HEK293 (cell line): ENCODE measurements around the gene HDAC2.

Source experiments
- CTCF ChIA-PET: fragments of 350-600 bp; formaldehyde crosslinking; extraction: SDS; loops from one replicate; lab custom pipeline; 2021; ENCODE audit warnings: antibody characterized with exemption; lab: Yijun Ruan, JAX
- POLR2A ChIA-PET: fragments of 300-600 bp; formaldehyde crosslinking; extraction: SDS; loops from one replicate; lab custom pipeline; 2020; ENCODE audit warnings: antibody characterized with exemption, inconsistent platforms; lab: Yijun Ruan, JAX
- H3K27ac ChIP-seq: fragments of 200-500 bp; sonication (Bioruptor generic); 2 replicates; pipeline ENCODE4 v1.5.1; 2014; ENCODE audit warnings: low read depth, low read length, control low read depth, inconsistent platforms; ENCODE audit errors: extremely low read depth
- H3K36me3 ChIP-seq, 2 experiments: fragments of 200-500 bp in 1 of 2; sonication (Bioruptor generic) in 1 of 2; 1 replicate in 1 of 2; 2 replicates in 1 of 2; pipeline ENCODE4 v1.5.1; 2014 to 2017; ENCODE audit warnings: inconsistent platforms in 2 of 2, low read length in 2 of 2; ENCODE audit not compliant: control insufficient read depth in 2 of 2, insufficient read depth in 1 of 2
- H3K4me1 ChIP-seq: fragments of 200-500 bp; sonication (Bioruptor generic); 2 replicates; pipeline ENCODE4 v1.5.1; 2014; ENCODE audit warnings: mild to moderate bottlenecking, low read length, inconsistent platforms; ENCODE audit not compliant: control insufficient read depth, insufficient read depth
- H3K4me3 ChIP-seq: 2 replicates; pipeline ENCODE4 v1.5.1; 2011; ENCODE audit warnings: low read depth, mild to moderate bottlenecking, control low read depth, low read length, moderate library complexity
- H3K9me3 ChIP-seq: fragments of 200-500 bp; sonication (Bioruptor generic); 2 replicates; pipeline ENCODE4 v1.5.1; 2014; ENCODE audit warnings: low read depth, low read length, inconsistent platforms; ENCODE audit not compliant: control insufficient read depth, insufficient read depth
- MEIS1 ChIP-seq: sonication (generic); formaldehyde crosslinking; IDR thresholded peaks from 2 replicates; pipeline ENCODE4 v1.8.1; 2022; ENCODE audit warnings: missing genetic modification reagents, mild to moderate bottlenecking, borderline replicate concordance
- SCRT1 ChIP-seq: fragments of 450-650 bp; formaldehyde crosslinking; IDR thresholded peaks from 2 replicates; pipeline ENCODE4 v1.5.1; 2016; ENCODE audit warnings: missing biosample characterization, missing genetic modification characterization, borderline replicate concordance
- SCRT2 ChIP-seq: fragments of 450-650 bp; formaldehyde crosslinking; IDR thresholded peaks from 2 replicates; pipeline ENCODE4 v1.5.1; 2016; ENCODE audit warnings: missing biosample characterization, missing genetic modification characterization
- SP7 ChIP-seq: fragments of 450-650 bp; formaldehyde crosslinking; IDR thresholded peaks from 2 replicates; pipeline ENCODE4 v1.5.1; 2016; ENCODE audit warnings: missing biosample characterization, missing genetic modification characterization
- ZBTB20 ChIP-seq: fragments of 450-650 bp; formaldehyde crosslinking; IDR thresholded peaks from 2 replicates; pipeline ENCODE4 v1.5.1; 2016; ENCODE audit warnings: missing biosample characterization, missing genetic modification characterization
- ZFP3 ChIP-seq: fragments of 450-650 bp; formaldehyde crosslinking; IDR thresholded peaks from 2 replicates; pipeline ENCODE4 v1.5.1; 2016; ENCODE audit warnings: low read depth, missing biosample characterization, missing genetic modification characterization
- ZNF658 ChIP-seq: fragments of 450-650 bp; formaldehyde crosslinking; IDR thresholded peaks from 2 replicates; pipeline ENCODE4; 2016; ENCODE audit warnings: missing biosample characterization, missing genetic modification characterization
- ZNF701 ChIP-seq: fragments of 450-650 bp; formaldehyde crosslinking; IDR thresholded peaks from 2 replicates; pipeline ENCODE4 v1.5.1; 2016; ENCODE audit warnings: missing biosample characterization, missing genetic modification characterization
- ZNF785 ChIP-seq: fragments of 450-650 bp; formaldehyde crosslinking; IDR thresholded peaks from 2 replicates; pipeline ENCODE4 v1.5.1; 2016; ENCODE audit warnings: missing biosample characterization, missing genetic modification characterization
- TF ChIP-seq, protein P1 (sequence below): fragments of 450-650 bp; formaldehyde crosslinking; IDR thresholded peaks from 2 replicates; pipeline ENCODE4 v1.5.1; 2016; ENCODE audit warnings: missing biosample characterization, missing genetic modification characterization, low read depth
- TF ChIP-seq, protein P2 (sequence below): fragments of 450-650 bp; formaldehyde crosslinking; IDR thresholded peaks from 2 replicates; pipeline ENCODE4 v1.5.1; 2017; ENCODE audit warnings: missing biosample characterization, missing genetic modification characterization
- TF ChIP-seq, protein P3 (sequence below): fragments of 450-650 bp; formaldehyde crosslinking; IDR thresholded peaks from 2 replicates; pipeline ENCODE4 v1.5.1; 2016; ENCODE audit warnings: missing biosample characterization, missing genetic modification characterization, borderline replicate concordance

HDAC2 gene

DNA sequence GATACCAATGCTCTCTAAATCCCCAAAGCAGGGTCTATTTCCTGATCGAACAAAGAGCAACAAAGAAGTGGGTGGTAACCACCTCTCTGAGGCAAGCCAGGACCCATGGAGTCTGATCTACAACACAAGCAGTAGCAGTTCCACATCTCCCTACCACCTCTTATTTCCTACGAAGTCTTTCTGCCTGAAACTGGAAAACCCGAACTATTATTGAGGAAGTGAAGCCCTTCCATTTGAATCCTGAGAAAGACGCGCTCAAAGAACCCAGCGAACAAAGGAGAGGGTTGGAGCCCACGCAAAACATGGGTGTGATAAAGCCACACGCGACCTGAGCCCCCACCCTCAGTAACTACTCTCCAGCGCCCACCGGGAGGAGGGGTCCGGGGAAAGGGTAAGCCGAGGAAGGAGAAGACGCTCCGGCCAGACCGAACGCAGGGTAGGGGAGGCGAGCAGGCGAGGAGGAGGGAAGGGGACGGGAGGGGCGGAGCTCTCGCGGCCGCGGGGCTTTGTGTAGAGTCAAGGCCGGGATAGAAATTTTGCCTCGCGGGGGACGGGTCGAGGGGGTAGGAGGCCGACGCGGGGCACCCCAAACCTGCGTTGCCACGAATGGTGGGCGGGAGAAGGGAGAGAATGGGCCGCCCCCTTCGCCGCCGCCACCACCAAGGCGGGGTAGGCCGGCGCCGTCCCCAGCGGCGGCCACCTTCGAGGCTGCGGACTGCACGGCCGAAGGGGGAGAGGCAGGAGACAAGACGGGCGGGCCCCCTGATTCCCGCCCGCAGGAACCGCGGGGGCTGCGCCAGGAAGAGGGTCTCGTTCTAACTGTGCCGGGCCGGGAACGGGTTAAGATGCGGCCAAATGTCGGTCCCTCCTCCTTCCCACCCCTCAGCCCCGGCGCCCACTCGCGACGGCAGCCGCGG lies 802 bp downstream of the HDAC2 start (continued):
- TF ChIP-seq, protein P1, sequence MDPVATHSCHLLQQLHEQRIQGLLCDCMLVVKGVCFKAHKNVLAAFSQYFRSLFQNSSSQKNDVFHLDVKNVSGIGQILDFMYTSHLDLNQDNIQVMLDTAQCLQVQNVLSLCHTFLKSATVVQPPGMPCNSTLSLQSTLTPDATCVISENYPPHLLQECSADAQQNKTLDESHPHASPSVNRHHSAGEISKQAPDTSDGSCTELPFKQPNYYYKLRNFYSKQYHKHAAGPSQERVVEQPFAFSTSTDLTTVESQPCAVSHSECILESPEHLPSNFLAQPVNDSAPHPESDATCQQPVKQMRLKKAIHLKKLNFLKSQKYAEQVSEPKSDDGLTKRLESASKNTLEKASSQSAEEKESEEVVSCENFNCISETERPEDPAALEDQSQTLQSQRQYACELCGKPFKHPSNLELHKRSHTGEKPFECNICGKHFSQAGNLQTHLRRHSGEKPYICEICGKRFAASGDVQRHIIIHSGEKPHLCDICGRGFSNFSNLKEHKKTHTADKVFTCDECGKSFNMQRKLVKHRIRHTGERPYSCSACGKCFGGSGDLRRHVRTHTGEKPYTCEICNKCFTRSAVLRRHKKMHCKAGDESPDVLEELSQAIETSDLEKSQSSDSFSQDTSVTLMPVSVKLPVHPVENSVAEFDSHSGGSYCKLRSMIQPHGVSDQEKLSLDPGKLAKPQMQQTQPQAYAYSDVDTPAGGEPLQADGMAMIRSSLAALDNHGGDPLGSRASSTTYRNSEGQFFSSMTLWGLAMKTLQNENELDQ (tag by site-specific recombination): no peak
- TF ChIP-seq MEIS1 (CRISPR knock-in tag) (no peak), ZNF701 (tag by site-specific recombination) (no peak), SP7 (tag by site-specific recombination) (peak; percentile 38; the same call in 1 of the 2 replicates)
- TF ChIP-seq, all 188 proteins: peak for 23

DNA sequence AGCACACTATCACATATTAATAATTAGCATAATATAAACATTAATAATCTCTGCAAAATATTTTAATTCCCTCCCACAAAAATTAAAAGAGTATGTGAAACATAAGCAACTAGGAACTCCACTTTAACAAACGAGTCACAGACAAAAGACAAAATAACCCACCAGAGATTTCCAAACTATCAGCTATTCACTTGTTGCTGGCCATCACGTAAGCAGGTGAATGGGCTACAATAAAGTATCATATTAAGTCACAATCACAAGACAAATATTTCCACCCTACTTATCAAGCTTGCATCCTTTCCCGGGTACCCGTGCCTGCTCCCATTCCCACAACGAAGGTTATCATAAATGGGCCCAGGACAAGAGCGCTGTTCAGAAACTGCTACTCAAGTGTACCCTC lies 2.5 kb downstream of the HDAC2 start:
- no peaks in the 10 kb centered on the region for H3K36me3 ChIP-seq
- peaks cover 9% of the 10 kb centered on the region for H3K4me1 ChIP-seq
- TF ChIP-seq SCRT1: peak; percentile 68
- TF ChIP-seq ZNF785: no peak
- peak; percentile 66; the same call in 1 of the 2 replicates for TF ChIP-seq ZBTB20 (tag by site-specific recombination)
- no peak for TF ChIP-seq ZFP3 (tag by site-specific recombination)
- peak; percentile 93 for TF ChIP-seq SCRT2 (tag by site-specific recombination)
- TF ChIP-seq ZNF658 (tag by site-specific recombination): no peak
- TF ChIP-seq, all 188 proteins: peak for 3
- POLR2A ChIA-PET: no interaction called here
- CTCF ChIA-PET: interaction anchor here (0.6 to 2.3 kb wide), 4 partner anchors 8 to 236 kb away, joined by 3 to 8 read pairs (median 4); no protein-coding TSS in a partner anchor
- H3K9me3 ChIP-seq: no peaks in the 10 kb centered on the region
- no peak overlapping the region for H3K27ac ChIP-seq
- H3K4me3 ChIP-seq: peak overlapping the region; percentile 96

DNA sequence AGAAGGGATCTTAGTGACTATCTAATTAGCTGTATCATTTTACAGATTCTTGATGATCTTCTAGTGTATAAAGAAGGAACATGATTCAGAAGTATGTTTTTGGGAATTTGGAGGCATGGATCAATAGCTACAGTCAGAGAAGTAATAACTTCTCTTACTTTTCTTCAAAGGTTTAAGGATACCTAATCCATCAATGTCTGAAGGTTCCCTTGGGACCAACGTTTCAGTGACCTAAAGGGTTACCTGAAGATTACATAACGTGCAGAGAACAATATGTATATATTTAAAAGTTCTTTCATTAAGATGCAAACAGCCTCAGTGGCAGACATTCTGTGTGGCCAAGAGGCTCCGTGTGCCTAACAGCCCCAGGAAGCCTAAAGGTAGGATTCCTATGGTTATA lies 3.2 kb downstream of the HDAC2 start:
- Histone ChIP-seq H3K9me3 (no peaks in the 10 kb centered on the region), H3K36me3 (no peaks in the 10 kb centered on the region), H3K4me3 (no peak overlapping the region; the same call in 1 of the 2 replicates), H3K27ac (no peak overlapping the region), H3K4me1 (peaks cover 9% of the 10 kb centered on the region)
- TF ChIP-seq, protein P2, sequence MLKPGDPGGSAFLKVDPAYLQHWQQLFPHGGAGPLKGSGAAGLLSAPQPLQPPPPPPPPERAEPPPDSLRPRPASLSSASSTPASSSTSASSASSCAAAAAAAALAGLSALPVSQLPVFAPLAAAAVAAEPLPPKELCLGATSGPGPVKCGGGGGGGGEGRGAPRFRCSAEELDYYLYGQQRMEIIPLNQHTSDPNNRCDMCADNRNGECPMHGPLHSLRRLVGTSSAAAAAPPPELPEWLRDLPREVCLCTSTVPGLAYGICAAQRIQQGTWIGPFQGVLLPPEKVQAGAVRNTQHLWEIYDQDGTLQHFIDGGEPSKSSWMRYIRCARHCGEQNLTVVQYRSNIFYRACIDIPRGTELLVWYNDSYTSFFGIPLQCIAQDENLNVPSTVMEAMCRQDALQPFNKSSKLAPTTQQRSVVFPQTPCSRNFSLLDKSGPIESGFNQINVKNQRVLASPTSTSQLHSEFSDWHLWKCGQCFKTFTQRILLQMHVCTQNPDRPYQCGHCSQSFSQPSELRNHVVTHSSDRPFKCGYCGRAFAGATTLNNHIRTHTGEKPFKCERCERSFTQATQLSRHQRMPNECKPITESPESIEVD: peak; percentile 53; the same call in 1 of the 2 replicates
- TF ChIP-seq, protein P3, sequence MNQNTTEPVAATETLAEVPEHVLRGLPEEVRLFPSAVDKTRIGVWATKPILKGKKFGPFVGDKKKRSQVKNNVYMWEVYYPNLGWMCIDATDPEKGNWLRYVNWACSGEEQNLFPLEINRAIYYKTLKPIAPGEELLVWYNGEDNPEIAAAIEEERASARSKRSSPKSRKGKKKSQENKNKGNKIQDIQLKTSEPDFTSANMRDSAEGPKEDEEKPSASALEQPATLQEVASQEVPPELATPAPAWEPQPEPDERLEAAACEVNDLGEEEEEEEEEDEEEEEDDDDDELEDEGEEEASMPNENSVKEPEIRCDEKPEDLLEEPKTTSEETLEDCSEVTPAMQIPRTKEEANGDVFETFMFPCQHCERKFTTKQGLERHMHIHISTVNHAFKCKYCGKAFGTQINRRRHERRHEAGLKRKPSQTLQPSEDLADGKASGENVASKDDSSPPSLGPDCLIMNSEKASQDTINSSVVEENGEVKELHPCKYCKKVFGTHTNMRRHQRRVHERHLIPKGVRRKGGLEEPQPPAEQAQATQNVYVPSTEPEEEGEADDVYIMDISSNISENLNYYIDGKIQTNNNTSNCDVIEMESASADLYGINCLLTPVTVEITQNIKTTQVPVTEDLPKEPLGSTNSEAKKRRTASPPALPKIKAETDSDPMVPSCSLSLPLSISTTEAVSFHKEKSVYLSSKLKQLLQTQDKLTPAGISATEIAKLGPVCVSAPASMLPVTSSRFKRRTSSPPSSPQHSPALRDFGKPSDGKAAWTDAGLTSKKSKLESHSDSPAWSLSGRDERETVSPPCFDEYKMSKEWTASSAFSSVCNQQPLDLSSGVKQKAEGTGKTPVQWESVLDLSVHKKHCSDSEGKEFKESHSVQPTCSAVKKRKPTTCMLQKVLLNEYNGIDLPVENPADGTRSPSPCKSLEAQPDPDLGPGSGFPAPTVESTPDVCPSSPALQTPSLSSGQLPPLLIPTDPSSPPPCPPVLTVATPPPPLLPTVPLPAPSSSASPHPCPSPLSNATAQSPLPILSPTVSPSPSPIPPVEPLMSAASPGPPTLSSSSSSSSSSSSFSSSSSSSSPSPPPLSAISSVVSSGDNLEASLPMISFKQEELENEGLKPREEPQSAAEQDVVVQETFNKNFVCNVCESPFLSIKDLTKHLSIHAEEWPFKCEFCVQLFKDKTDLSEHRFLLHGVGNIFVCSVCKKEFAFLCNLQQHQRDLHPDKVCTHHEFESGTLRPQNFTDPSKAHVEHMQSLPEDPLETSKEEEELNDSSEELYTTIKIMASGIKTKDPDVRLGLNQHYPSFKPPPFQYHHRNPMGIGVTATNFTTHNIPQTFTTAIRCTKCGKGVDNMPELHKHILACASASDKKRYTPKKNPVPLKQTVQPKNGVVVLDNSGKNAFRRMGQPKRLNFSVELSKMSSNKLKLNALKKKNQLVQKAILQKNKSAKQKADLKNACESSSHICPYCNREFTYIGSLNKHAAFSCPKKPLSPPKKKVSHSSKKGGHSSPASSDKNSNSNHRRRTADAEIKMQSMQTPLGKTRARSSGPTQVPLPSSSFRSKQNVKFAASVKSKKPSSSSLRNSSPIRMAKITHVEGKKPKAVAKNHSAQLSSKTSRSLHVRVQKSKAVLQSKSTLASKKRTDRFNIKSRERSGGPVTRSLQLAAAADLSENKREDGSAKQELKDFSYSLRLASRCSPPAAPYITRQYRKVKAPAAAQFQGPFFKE (tag by site-specific recombination): no peak
- ChIA-PET POLR2A (no interaction called here), CTCF (interaction anchor here (0.6 to 2.3 kb wide), 4 partner anchors 8 to 1577 kb away, joined by 3 to 8 read pairs (median 3); no protein-coding TSS in a partner anchor)
